GM12873 (cell line): ENCODE results near the gene SEC24C.
"Not testable (repeated sequence)": the region's sequence is repeated elsewhere in the genome, so short reads cannot be mapped to it uniquely, and the experiment has no call there.

Source experiments
- TF ChIP-seq, protein P1 (sequence below): IDR thresholded peaks from 2 replicates; pipeline ENCODE4 v1.5.1; 2012; ENCODE audit warnings: low read depth, mild to moderate bottlenecking, moderate library complexity, low read length, control low read depth; ENCODE audit not compliant: insufficient read depth; ENCODE audit errors: missing control alignments

SEC24C gene, protein sequence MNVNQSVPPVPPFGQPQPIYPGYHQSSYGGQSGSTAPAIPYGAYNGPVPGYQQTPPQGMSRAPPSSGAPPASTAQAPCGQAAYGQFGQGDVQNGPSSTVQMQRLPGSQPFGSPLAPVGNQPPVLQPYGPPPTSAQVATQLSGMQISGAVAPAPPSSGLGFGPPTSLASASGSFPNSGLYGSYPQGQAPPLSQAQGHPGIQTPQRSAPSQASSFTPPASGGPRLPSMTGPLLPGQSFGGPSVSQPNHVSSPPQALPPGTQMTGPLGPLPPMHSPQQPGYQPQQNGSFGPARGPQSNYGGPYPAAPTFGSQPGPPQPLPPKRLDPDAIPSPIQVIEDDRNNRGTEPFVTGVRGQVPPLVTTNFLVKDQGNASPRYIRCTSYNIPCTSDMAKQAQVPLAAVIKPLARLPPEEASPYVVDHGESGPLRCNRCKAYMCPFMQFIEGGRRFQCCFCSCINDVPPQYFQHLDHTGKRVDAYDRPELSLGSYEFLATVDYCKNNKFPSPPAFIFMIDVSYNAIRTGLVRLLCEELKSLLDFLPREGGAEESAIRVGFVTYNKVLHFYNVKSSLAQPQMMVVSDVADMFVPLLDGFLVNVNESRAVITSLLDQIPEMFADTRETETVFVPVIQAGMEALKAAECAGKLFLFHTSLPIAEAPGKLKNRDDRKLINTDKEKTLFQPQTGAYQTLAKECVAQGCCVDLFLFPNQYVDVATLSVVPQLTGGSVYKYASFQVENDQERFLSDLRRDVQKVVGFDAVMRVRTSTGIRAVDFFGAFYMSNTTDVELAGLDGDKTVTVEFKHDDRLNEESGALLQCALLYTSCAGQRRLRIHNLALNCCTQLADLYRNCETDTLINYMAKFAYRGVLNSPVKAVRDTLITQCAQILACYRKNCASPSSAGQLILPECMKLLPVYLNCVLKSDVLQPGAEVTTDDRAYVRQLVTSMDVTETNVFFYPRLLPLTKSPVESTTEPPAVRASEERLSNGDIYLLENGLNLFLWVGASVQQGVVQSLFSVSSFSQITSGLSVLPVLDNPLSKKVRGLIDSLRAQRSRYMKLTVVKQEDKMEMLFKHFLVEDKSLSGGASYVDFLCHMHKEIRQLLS

DNA sequence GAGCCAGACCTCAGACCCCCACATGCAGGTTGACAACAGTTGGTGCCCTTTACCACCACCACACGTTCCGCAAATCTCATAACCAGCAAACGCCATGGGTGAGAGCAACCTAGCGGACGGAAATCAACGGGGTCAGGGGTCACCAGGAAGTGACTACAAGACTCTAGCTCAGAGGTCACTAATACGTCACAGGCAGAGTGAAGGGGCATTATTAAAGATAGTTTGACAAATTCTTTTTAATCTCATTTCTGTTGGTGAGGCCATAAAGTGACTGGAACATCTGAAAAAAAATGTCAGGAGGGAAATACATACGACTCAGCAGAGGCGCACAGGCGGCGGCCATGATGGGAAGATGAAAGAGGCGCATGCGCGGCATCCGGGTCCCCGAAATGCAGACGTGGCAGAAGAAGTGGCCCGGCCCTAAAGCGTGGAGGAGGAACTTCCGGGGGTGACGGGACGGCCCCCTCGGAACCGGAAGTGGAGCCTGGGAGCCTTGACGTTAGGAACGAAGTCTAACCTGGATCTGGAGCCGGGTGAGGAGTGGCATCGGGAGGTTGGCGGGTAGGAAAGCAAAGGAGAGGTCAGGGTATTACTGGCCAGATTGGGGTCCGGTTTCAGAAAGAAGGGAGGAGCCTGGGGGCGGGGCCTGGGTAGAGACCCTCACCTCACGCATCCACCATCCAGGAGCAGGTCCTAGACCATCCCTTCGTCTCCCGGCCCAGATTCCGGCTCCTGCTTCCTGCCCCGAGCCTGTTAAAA is at the start of gene SEC24C:
SEC24C (plus strand) TSS at position 468 of the 759 bp plus-strand sequence. CDS start 2,461 bp downstream, outside the sequence.
- TF ChIP-seq, protein P1, sequence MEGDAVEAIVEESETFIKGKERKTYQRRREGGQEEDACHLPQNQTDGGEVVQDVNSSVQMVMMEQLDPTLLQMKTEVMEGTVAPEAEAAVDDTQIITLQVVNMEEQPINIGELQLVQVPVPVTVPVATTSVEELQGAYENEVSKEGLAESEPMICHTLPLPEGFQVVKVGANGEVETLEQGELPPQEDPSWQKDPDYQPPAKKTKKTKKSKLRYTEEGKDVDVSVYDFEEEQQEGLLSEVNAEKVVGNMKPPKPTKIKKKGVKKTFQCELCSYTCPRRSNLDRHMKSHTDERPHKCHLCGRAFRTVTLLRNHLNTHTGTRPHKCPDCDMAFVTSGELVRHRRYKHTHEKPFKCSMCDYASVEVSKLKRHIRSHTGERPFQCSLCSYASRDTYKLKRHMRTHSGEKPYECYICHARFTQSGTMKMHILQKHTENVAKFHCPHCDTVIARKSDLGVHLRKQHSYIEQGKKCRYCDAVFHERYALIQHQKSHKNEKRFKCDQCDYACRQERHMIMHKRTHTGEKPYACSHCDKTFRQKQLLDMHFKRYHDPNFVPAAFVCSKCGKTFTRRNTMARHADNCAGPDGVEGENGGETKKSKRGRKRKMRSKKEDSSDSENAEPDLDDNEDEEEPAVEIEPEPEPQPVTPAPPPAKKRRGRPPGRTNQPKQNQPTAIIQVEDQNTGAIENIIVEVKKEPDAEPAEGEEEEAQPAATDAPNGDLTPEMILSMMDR = no peak

DNA sequence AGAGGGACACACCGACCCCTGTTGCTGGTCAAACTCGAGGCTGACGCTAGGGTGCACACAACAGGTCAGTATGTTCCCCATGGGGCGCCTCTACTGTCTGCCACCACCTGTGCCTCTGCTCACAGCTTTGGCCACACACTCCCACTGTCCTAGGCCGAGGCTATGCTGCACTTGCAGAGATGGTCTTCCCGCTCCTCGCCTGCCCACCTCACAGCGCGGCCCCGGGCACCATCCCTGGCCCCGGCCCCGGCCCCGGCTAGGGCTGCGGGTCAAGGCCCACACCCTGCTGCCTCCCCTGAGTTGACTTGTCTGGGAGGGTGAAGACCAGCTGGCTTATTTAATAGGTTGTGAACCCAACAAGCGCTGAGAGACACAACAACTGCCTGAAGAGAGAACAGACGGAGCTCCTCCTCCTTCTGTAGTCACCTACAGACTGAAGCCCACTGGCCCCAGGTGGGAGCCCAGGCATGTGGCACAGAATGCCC is 46.5 kb upstream of the SEC24C start, which contains the start of gene AGAP5:
AGAP5 (minus strand) TSS at position 435 of the 485 bp plus-strand sequence; CDS start at position 81, 354 bp downstream.
- TF ChIP-seq, protein P1 = not testable (repeated sequence)

DNA sequence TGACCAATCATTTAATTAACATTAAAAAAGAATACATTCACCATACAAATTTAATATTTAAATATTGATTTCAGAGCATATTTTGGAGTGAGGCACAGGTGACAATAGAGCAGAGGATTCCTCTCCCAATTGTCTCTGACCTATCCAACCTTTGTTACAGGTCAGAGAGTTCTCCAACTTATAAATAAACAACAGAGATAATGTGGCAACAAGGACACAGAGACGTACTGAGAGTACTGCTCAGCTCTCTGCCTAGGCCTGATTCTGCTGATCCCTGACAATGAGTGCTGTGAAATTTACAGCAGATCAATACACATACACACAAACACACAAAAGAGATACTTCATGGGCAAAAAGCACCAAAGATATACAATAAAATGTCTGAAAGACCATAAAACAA is 27.9 kb upstream of the SEC24C start:
- TF ChIP-seq, protein P1 = no peak

DNA sequence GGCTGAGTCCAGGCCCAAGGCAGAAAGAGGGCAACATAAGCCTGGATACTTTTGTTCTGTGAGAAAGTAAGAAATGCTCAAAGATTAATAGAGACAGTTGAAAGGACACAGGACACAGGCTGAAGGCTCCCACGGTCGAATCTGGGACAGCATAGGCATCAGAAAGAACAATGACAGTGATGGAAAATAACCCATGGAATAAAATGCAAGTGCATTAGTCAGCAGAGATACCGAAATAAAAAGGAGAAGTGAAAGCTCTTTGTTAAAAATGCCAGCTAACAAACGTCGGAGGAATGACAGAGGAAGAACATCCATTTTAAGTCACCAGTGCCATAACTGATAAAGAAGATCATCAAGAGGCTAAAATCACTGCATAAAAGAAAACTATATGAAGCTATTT is 26.6 kb upstream of the SEC24C start:
- TF ChIP-seq, protein P1 = no peak

DNA sequence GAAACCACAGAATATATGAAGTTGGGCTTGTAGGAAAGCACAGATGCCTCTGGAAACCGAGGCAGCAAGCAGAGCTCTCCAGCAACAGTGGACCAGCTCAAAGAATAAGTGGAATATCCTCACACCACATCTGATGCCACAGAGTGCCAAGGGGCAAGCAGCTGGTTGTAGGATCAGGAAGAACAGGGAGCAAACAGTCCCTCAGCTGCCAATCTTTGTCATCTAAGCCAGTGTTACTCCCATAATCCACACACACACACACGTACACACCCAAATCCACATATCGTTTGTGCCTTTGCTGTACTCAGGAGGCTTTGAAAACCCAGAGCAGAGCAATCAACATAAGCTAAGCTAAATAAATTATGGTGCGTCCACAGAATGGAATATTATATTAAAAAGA is 20.7 kb upstream of the SEC24C start:
- TF ChIP-seq, protein P1 = no peak

DNA sequence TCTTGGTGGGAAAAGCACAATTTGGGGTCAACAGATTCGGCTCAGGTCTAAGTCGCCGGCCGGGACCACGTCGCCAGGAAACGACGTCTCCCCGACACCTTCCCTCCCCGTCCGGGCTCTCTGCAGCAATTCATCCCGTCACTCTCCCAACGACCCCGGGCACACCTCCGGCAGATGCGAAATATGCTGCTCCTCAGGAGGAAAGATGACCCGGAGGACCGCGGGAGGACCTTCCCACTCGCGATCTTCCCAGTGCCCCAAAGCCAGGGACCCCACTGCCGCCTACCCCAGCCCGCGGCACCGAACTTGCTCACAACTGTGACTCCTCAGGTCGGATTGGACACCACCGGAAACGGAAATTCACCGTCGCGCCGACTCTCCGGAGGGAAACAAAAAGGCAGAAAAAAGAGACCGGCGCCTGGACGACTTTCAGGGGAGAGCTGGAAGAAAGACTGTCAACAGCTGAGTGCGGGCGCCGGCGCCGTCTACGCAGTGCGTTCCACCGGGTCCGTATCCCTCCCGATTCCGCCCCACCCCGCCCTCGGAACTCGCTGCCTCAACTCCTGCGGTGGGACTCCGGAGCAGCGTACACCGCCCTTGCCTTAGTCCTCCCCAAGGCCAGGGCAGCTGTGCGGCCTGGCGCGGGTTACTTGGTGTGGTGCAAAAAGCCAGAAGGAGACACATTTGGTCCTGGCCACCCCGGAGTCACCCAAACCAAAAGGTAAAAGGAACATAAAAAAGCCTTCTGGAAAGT is 13.8 kb upstream of the SEC24C start:
- TF ChIP-seq, protein P1 = no peak
